Measurements from ENCODE around the gene AKAP8L.

DNA sequence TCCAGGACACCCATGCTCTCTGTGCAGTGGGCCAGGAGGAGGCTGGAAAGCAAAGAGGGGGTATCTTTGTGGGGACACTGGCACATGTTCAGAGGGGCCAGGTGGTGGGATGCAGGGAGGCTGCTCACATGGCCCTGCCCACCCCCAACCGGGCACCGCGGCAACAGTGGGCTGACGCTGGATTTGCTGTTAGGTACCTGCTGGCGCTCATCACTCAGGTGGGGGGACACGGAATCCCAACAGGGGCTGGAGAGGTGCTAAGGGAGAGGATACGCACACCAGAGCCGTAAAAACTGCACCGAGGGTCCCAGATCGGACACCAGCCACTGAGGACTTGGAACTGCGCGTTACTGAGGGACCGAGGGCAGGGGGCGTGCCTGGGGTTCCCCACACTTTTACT, 19.2 kb downstream of the AKAP8L start:
- no peak for TF ChIP-seq EZH2 (IDR thresholded peaks at IDR 0.05; ENCODE audit: borderline replicate concordance, low read depth, low read length, severe bottlenecking)
- TF ChIP-seq, protein P1, sequence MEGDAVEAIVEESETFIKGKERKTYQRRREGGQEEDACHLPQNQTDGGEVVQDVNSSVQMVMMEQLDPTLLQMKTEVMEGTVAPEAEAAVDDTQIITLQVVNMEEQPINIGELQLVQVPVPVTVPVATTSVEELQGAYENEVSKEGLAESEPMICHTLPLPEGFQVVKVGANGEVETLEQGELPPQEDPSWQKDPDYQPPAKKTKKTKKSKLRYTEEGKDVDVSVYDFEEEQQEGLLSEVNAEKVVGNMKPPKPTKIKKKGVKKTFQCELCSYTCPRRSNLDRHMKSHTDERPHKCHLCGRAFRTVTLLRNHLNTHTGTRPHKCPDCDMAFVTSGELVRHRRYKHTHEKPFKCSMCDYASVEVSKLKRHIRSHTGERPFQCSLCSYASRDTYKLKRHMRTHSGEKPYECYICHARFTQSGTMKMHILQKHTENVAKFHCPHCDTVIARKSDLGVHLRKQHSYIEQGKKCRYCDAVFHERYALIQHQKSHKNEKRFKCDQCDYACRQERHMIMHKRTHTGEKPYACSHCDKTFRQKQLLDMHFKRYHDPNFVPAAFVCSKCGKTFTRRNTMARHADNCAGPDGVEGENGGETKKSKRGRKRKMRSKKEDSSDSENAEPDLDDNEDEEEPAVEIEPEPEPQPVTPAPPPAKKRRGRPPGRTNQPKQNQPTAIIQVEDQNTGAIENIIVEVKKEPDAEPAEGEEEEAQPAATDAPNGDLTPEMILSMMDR (IDR thresholded peaks at IDR 0.05; ENCODE audit: borderline replicate concordance, extremely low read depth, low read length, poor library complexity, severe bottlenecking), result no peak
